ENCODE results near the gene WRAP73.

Gene WRAP73, protein sequence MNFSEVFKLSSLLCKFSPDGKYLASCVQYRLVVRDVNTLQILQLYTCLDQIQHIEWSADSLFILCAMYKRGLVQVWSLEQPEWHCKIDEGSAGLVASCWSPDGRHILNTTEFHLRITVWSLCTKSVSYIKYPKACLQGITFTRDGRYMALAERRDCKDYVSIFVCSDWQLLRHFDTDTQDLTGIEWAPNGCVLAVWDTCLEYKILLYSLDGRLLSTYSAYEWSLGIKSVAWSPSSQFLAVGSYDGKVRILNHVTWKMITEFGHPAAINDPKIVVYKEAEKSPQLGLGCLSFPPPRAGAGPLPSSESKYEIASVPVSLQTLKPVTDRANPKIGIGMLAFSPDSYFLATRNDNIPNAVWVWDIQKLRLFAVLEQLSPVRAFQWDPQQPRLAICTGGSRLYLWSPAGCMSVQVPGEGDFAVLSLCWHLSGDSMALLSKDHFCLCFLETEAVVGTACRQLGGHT

GRCh38 chr1:3649342-3650247 lies at the start of gene WRAP73:
Gene WRAP73, minus strand, starts transcription at chr1:3650103. Its CDS starts 104 bp downstream, at chr1:3649999.
- H3K36me3 ChIP-seq (ENCODE audit: insufficient read depth, low read depth, low read length), result peaks cover 22% of the 10 kb centered on the region
- peak within 1 kb of the TSS; percentile 53; the same call in 1 of the 2 replicates for H3K9ac ChIP-seq (ENCODE audit: low read depth, low read length)

DNA sequence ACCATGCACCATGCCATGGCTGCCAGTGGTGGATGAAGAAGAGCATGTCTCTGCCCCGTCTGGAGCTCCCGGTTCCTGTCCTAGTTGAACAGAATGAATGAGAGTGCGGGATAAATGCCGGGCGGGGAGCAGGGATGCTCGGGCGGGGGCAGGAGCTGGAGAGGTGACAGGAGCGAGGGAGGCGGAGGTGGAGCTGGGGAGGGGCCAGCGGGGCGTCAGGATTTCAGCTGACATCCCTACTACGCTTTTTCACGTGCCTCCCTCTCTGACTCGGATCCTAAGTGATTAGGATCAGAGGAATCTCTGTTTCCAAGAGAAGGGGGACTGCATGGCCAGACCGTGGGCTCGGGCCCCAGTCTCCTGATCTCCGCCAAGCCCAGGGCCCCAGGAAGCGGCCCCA lies 49.7 kb upstream of the WRAP73 start:
- H3K27me3 ChIP-seq (ENCODE audit: insufficient read depth, low read length), result peaks cover 16% of the 10 kb centered on the region
- no peaks in the 10 kb centered on the region for H3K9me3 ChIP-seq (ENCODE audit: insufficient read depth, low read depth, low read length)
- no peak overlapping the region for H3K9ac ChIP-seq (ENCODE audit: low read depth, low read length)
- no peak overlapping the region for H3K4me3 ChIP-seq (ENCODE audit: low read length)
- no peak overlapping the region for H3K27ac ChIP-seq (ENCODE audit: low read length)
- no peaks in the 10 kb centered on the region; the same call in 1 of the 2 replicates for H3K4me1 ChIP-seq (ENCODE audit: insufficient read depth, low read length)
- H3K36me3 ChIP-seq (ENCODE audit: insufficient read depth, low read depth, low read length), result no peaks in the 10 kb centered on the region

More at GRCh38 chr1:3649342-3650247, at the start of gene WRAP73:
- Histone ChIP-seq H3K4me3 (ENCODE audit: low read length) (peak within 1 kb of the TSS; percentile 85), H3K9me3 (ENCODE audit: insufficient read depth, low read depth, low read length) (no peaks in the 10 kb centered on the region), H3K27me3 (ENCODE audit: insufficient read depth, low read length) (peaks cover 50% of the 10 kb centered on the region), H3K27ac (ENCODE audit: low read length) (no peak within 1 kb of the TSS), H3K4me1 (ENCODE audit: insufficient read depth, low read length) (no peaks in the 10 kb centered on the region)

- Histone ChIP-seq H3K9ac (ENCODE audit: low read depth, low read length) (no peak overlapping the region), H3K27ac (ENCODE audit: low read length) (no peak overlapping the region), H3K9me3 (ENCODE audit: insufficient read depth, low read depth, low read length) (no peaks in the 10 kb centered on the region), H3K36me3 (ENCODE audit: insufficient read depth, low read depth, low read length) (no peaks in the 10 kb centered on the region), H3K27me3 (ENCODE audit: insufficient read depth, low read length) (peaks cover 16% of the 10 kb centered on the region), H3K4me1 (ENCODE audit: insufficient read depth, low read length) (no peaks in the 10 kb centered on the region; the same call in 1 of the 2 replicates), H3K4me3 (ENCODE audit: low read length) (no peak overlapping the region)
Measured at GRCh38 chr1:3698660-3699408, 48.9 kb upstream of the WRAP73 start.

DNA sequence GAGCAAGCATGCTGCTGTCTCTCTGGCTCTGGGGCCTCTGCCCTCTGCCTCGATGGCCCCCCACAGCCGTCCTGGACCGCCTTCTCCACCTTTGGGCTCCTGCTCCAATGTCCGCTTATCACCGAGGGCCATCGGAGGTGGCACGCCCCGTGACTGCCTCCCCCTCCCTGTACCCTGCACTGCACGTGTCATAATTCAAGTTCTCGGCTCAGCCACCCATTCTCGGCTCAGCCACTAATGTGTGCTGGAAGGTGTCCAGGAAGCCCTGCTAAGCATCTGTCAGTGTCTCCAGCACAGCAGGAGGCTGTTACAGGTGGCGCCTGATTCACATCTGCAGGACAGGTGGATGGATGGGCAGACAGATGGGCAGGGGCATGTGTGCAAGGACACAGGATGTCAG lies 47.9 kb upstream of the WRAP73 start:
- Histone ChIP-seq H3K4me1 (ENCODE audit: insufficient read depth, low read length) (no peaks in the 10 kb centered on the region; the same call in 1 of the 2 replicates), H3K4me3 (ENCODE audit: low read length) (no peak overlapping the region), H3K9me3 (ENCODE audit: insufficient read depth, low read depth, low read length) (no peaks in the 10 kb centered on the region), H3K36me3 (ENCODE audit: insufficient read depth, low read depth, low read length) (no peaks in the 10 kb centered on the region), H3K27ac (ENCODE audit: low read length) (no peak overlapping the region), H3K27me3 (ENCODE audit: insufficient read depth, low read length) (peaks cover 16% of the 10 kb centered on the region), H3K9ac (ENCODE audit: low read depth, low read length) (no peak overlapping the region)

DNA sequence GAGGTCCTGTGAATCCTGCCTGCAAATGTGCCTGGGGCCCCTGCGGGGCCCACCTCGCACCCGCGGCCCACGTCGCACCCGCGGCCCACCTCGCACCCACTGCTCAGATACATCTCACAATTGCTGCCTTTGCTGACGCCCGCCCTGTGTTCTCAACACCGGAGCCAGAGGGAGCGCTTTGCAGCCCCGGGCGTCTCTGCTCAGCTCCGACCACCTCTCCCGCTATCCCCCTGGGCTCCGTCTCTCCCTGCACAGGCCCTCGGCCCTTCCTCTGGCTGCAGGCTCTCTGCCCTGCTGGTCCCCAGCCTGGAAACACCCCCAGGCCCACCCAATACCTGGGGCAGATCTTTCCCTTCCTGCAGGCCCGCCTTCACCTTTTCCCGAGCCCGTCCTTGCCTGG lies 47.2 kb upstream of the WRAP73 start:
- no peak overlapping the region for H3K9ac ChIP-seq (ENCODE audit: low read depth, low read length)
- no peaks in the 10 kb centered on the region for H3K36me3 ChIP-seq (ENCODE audit: insufficient read depth, low read depth, low read length)
- H3K27me3 ChIP-seq (ENCODE audit: insufficient read depth, low read length), result peaks cover 16% of the 10 kb centered on the region
- H3K4me3 ChIP-seq (ENCODE audit: low read length), result no peak overlapping the region
- H3K4me1 ChIP-seq (ENCODE audit: insufficient read depth, low read length), result no peaks in the 10 kb centered on the region; the same call in 1 of the 2 replicates
- H3K27ac ChIP-seq (ENCODE audit: low read length), result no peak overlapping the region
- H3K9me3 ChIP-seq (ENCODE audit: insufficient read depth, low read depth, low read length), result no peaks in the 10 kb centered on the region

- Histone ChIP-seq H3K9ac (ENCODE audit: low read depth, low read length) (no peak overlapping the region), H3K36me3 (ENCODE audit: insufficient read depth, low read depth, low read length) (no peaks in the 10 kb centered on the region), H3K27me3 (ENCODE audit: insufficient read depth, low read length) (peaks cover 16% of the 10 kb centered on the region)
Measured at GRCh38 chr1:3696689-3697088, 46.8 kb upstream of the WRAP73 start.

GRCh38 chr1:3695326-3696217 lies 45.7 kb upstream of the WRAP73 start:
- Histone ChIP-seq H3K4me3 (ENCODE audit: low read length) (peak overlapping the region; percentile 18; the same call in 1 of the 2 replicates), H3K9me3 (ENCODE audit: insufficient read depth, low read depth, low read length) (no peaks in the 10 kb centered on the region), H3K36me3 (ENCODE audit: insufficient read depth, low read depth, low read length) (no peaks in the 10 kb centered on the region), H3K9ac (ENCODE audit: low read depth, low read length) (no peak overlapping the region), H3K27me3 (ENCODE audit: insufficient read depth, low read length) (peaks cover 16% of the 10 kb centered on the region), H3K27ac (ENCODE audit: low read length) (no peak overlapping the region), H3K4me1 (ENCODE audit: insufficient read depth, low read length) (no peaks in the 10 kb centered on the region; the same call in 1 of the 2 replicates)

More at GRCh38 chr1:3696689-3697088, 46.8 kb upstream of the WRAP73 start:
- no peak overlapping the region for H3K4me3 ChIP-seq (ENCODE audit: low read length)
- H3K4me1 ChIP-seq (ENCODE audit: insufficient read depth, low read length), result no peaks in the 10 kb centered on the region; the same call in 1 of the 2 replicates
- no peak overlapping the region for H3K27ac ChIP-seq (ENCODE audit: low read length)
- no peaks in the 10 kb centered on the region for H3K9me3 ChIP-seq (ENCODE audit: insufficient read depth, low read depth, low read length)

DNA sequence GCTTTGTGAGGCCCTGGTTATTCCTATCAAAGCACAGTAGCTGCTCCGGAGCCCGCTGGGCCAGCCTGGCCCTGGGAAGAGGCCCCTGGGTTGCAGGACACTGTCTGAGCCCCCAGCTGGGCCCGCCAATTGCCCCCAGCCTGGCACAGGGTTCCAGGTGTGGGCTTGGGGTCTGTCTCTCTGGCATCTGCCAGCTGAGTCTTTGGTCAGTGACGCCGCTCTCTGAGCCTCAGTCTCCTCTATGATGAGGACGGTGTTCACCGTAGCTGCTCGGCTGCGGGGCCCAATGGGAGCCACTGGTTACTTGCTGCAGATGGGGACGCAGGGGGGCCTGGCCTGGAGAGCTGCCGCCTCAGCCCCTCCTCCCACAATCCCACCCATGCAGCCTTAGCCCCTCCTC lies 43.4 kb upstream of the WRAP73 start:
- Histone ChIP-seq H3K9me3 (ENCODE audit: insufficient read depth, low read depth, low read length) (no peaks in the 10 kb centered on the region), H3K4me1 (ENCODE audit: insufficient read depth, low read length) (peaks cover 8% of the 10 kb centered on the region; the same call in 1 of the 2 replicates), H3K27ac (ENCODE audit: low read length) (no peak overlapping the region), H3K27me3 (ENCODE audit: insufficient read depth, low read length) (peaks cover 16% of the 10 kb centered on the region), H3K4me3 (ENCODE audit: low read length) (no peak overlapping the region), H3K9ac (ENCODE audit: low read depth, low read length) (no peak overlapping the region), H3K36me3 (ENCODE audit: insufficient read depth, low read depth, low read length) (no peaks in the 10 kb centered on the region)

GRCh38 chr1:3692598-3692997 lies 42.7 kb upstream of the WRAP73 start:
- no peaks in the 10 kb centered on the region for H3K36me3 ChIP-seq (ENCODE audit: insufficient read depth, low read depth, low read length)
- no peak overlapping the region for H3K27ac ChIP-seq (ENCODE audit: low read length)
- no peak overlapping the region for H3K4me3 ChIP-seq (ENCODE audit: low read length)
- peaks cover 11% of the 10 kb centered on the region; the same call in 1 of the 2 replicates for H3K4me1 ChIP-seq (ENCODE audit: insufficient read depth, low read length)
- peaks cover 16% of the 10 kb centered on the region for H3K27me3 ChIP-seq (ENCODE audit: insufficient read depth, low read length)
- H3K9me3 ChIP-seq (ENCODE audit: insufficient read depth, low read depth, low read length), result no peaks in the 10 kb centered on the region
- no peak overlapping the region for H3K9ac ChIP-seq (ENCODE audit: low read depth, low read length)

DNA sequence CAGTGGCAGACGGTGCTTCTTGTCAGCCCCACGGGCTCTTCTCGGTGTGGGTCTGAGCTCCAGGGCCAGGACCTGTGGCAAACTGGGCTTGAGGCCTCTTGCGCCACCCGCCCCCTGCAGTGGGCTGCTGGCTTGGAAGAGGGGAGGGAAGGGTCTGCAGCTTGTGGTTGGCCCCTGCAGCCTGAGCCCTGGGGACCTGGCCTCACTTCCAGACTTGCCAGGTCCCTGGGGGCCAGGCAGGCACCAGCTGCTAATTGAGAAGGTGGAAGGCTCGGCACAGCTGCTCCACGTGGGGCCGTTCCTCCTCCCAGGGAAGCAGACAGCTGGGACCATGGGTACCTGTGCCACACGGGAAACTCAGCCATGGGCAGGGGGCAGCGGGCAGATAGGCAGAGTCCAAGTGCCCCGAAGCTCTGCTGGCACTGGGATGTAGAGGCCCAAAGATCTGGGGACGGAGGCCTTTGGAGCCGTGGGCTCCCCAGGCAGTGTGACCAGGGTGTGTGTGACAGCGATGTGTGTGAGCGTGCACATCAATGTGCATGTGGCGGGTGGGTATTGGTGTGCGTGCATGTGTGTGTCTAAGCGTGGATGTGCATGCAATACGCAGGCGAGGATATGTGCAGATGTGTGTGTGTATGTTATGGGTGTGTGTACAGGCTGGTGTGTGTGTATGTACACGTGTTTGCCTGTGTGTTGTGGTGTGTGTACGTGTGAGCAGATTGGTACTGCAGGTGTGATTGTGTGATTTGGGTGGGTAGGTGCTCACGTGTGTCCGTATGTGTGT lies 41.7 kb upstream of the WRAP73 start:
- Histone ChIP-seq H3K4me3 (ENCODE audit: low read length) (no peak overlapping the region), H3K27ac (ENCODE audit: low read length) (no peak overlapping the region), H3K27me3 (ENCODE audit: insufficient read depth, low read length) (peaks cover 16% of the 10 kb centered on the region), H3K9me3 (ENCODE audit: insufficient read depth, low read depth, low read length) (no peaks in the 10 kb centered on the region), H3K4me1 (ENCODE audit: insufficient read depth, low read length) (peaks cover 11% of the 10 kb centered on the region; the same call in 1 of the 2 replicates), H3K9ac (ENCODE audit: low read depth, low read length) (no peak overlapping the region), H3K36me3 (ENCODE audit: insufficient read depth, low read depth, low read length) (no peaks in the 10 kb centered on the region)
